ENCODE measurements around the gene MYOZ1. TPM values are rescaled to one million over a fixed set of nuclear protein-coding genes. Genes with fewer than 3 reads are reported as not detected.

MYOZ1 gene
- total and polyA plus RNA-seq, 12 donors: 0.18 to 4.2 (median 0.48) TPM

DNA sequence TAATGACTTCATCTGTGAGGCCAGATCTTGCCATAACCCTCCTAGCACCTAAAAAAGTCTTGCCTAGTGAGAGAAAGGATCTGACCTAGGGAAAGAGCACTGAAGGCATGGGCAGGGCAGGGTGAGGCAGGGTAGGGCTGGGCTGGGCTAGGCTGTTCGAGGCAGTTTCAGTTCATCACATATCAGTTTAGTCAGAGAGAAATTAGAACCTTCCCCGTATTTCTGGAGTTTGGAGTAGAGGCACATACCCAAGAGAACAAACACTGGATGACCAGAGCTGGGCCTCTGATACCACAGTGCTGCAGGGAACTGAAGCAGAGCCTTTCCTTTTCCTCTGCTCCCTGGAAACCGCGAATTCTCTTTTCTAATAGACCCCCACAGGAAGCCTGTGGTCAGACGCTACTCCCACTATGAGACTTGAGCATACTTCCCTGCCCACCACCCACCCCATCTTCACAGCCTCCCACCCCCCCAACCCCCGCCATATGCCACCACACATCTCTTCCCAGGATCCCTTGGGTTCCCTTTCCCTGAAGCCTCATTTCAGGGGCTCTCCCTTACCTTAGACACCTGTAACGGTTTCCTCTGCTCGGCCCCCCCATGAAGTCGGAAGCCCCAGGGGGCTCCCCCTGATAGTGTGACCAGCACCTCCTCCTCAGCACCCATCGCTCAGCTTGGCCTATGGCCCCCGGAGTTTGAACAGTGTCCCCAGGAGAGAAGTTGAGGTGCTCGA lies 14.1 kb upstream of the MYOZ1 start:
- DNase-seq: peak in 1 of 7 donors; percentile 28
- no peak for TF ChIP-seq POLR2A (IDR thresholded peaks at IDR 0.05)
- TF ChIP-seq, protein P1, sequence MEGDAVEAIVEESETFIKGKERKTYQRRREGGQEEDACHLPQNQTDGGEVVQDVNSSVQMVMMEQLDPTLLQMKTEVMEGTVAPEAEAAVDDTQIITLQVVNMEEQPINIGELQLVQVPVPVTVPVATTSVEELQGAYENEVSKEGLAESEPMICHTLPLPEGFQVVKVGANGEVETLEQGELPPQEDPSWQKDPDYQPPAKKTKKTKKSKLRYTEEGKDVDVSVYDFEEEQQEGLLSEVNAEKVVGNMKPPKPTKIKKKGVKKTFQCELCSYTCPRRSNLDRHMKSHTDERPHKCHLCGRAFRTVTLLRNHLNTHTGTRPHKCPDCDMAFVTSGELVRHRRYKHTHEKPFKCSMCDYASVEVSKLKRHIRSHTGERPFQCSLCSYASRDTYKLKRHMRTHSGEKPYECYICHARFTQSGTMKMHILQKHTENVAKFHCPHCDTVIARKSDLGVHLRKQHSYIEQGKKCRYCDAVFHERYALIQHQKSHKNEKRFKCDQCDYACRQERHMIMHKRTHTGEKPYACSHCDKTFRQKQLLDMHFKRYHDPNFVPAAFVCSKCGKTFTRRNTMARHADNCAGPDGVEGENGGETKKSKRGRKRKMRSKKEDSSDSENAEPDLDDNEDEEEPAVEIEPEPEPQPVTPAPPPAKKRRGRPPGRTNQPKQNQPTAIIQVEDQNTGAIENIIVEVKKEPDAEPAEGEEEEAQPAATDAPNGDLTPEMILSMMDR (IDR thresholded peaks at IDR 0.05): no peak
- no peaks in the 10 kb centered on the region for H3K4me1 ChIP-seq (replicated peaks in 1 of 2)
- H3K27ac ChIP-seq: peak overlapping the region in 1 of 5 donors; percentile 6
- H3K4me3 ChIP-seq: no peak overlapping the region
- H3K36me3 ChIP-seq (replicated peaks in 1 of 2): no peaks in the 10 kb centered on the region
- H3K9me3 ChIP-seq (replicated peaks in 1 of 3): no peaks in the 10 kb centered on the region
- 73 to 85% (median 82%) methylated on average over 9 to 12 of the region's 12 CpGs for WGBS, 4 donors
- intact Hi-C loops (cut with DNase I): no loop called here
- H3K27me3 ChIP-seq: no peaks in the 10 kb centered on the region

GRCh38 chr10:73653701-73654100 lies 12.4 kb upstream of the MYOZ1 start:
- Histone ChIP-seq H3K4me1 (replicated peaks in 1 of 2) (peaks cover 0 to 2% of the 10 kb centered on the region in 2 donors), H3K4me3 (no peak overlapping the region), H3K9me3 (replicated peaks in 1 of 3) (no peaks in the 10 kb centered on the region), H3K27me3 (no peaks in the 10 kb centered on the region), H3K27ac (no peak overlapping the region), H3K36me3 (replicated peaks in 1 of 2) (no peaks in the 10 kb centered on the region)
- intact Hi-C loops (cut with DNase I): no loop called here
- peak in 4 of 7 donors; percentile 40 to 61 (median 50) for DNase-seq
- 47 to 60% (median 53%) methylated on average over 3 of the region's 3 CpGs for WGBS, 4 donors
- TF ChIP-seq, protein P1 (IDR thresholded peaks at IDR 0.05): peak; percentile 11 to 45 (median 33)
- TF ChIP-seq POLR2A (IDR thresholded peaks at IDR 0.05): no peak

GRCh38 chr10:73653195-73653594 lies 11.9 kb upstream of the MYOZ1 start:
- Histone ChIP-seq H3K27me3 (no peaks in the 10 kb centered on the region), H3K4me1 (replicated peaks in 1 of 2) (peaks cover 0 to 7% of the 10 kb centered on the region in 2 donors), H3K4me3 (no peak overlapping the region), H3K9me3 (replicated peaks in 1 of 3) (no peaks in the 10 kb centered on the region), H3K27ac (no peak overlapping the region), H3K36me3 (replicated peaks in 1 of 2) (no peaks in the 10 kb centered on the region)
- intact Hi-C loops (cut with DNase I): no loop called here
- no peak for TF ChIP-seq POLR2A (IDR thresholded peaks at IDR 0.05)
- TF ChIP-seq, protein P1 (IDR thresholded peaks at IDR 0.05): no peak
- 83 to 98% (median 86%) methylated on average over 7 to 11 of the region's 11 CpGs for WGBS, 4 donors
- DNase-seq: no peak

DNA sequence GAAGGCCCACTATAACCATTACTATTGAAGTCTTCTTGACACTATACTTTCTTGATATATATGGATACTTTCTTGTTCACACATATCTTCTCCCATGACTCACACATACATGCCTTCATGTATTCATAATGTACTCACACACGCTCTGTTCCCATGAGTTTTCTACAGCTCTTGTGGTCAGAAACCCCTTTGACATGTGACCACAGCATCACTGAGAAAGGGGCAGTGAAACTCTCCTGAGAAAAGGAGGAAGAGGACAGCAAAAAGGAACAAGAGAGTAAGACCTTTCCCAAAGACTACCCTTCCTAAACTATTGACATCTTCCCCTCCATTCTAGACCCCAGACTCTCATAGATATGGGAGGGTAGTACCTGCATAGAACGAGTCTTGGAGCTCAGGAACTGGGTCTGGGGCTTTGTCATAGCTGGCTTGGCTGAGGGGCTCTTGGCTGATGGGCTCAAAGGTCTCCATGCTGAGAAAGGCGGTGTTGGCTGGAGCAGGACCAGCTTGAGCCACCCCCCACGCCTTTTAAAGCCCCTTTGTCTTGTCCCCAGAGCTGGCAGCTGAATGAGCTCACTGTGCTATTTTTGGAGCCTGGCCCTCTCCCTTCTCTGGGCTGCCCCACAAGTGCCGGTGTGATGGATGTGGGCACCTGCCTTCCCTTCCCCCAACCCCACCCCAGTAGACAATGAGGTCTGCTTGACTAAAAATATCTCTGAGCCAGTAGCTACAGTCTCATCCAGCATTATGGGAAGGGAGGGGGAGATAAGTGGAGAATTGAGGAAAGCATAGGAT lies 9.5 kb upstream of the MYOZ1 start:
- H3K4me3 ChIP-seq: no peak overlapping the region
- DNase-seq: no peak
- TF ChIP-seq, protein P1 (IDR thresholded peaks at IDR 0.05): no peak
- no peak for TF ChIP-seq POLR2A (IDR thresholded peaks at IDR 0.05)
- H3K4me1 ChIP-seq (replicated peaks in 1 of 2): peaks cover 0 to 12% of the 10 kb centered on the region in 2 donors
- intact Hi-C loops (cut with DNase I): no loop called here
- no peaks in the 10 kb centered on the region for H3K9me3 ChIP-seq (replicated peaks in 1 of 3)
- no peaks in the 10 kb centered on the region for H3K27me3 ChIP-seq
- 56 to 76% (median 66%) methylated on average over 3 to 5 of the region's 5 CpGs for WGBS, 4 donors
- H3K27ac ChIP-seq: no peak overlapping the region
- H3K36me3 ChIP-seq (replicated peaks in 1 of 2): no peaks in the 10 kb centered on the region

All from adrenal gland (tissue), 12 donors.